ENCODE measurements around the gene MAPRE3. TPM values are rescaled to one million over a fixed set of nuclear protein-coding genes. Genes with fewer than 3 reads are reported as not detected.

The MAPRE3 gene
- total RNA-seq, 1 experiment from 2014 or later = 10.3 TPM

DNA sequence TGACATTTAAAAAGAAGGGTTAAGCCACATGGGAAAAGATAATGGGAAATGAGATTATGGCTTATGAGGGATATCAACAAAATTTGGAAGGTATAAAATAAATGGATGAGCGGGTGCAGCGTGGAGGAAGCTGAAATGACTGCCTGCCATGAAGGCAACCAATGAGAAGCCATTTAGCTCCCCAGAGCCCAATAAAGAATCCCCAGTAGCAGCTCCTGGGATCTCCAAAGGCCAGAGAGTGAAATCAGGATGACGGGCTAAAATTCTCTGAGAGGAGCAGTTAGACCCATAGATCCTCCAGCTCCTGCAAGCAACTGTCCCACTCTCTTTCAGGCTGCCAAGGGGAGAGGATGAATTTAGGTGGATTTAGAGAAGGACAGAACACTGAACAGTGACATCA is 12.9 kb upstream of the MAPRE3 start:
- H3K27ac Mint-ChIP-seq = no peak overlapping the region
- no peaks in the 10 kb centered on the region for H3K4me1 Mint-ChIP-seq
- no peaks in the 10 kb centered on the region for H3K36me3 Mint-ChIP-seq
- DNase-seq (ENCODE audit: low spot score) = no peak
- ChIA-PET POLR2A (no interaction called here), CTCF (interaction anchor here (0.6 to 16.3 kb wide), 7 partner anchors 15 to 321 kb away, joined by 3 to 596 read pairs (median 16); no protein-coding TSS in a partner anchor)
- H3K27me3 Mint-ChIP-seq (ENCODE audit: low read depth) = peaks cover 7% of the 10 kb centered on the region; the same call in 1 of the 2 replicates
- no peak for ATAC-seq
- H3K9me3 Mint-ChIP-seq = no peaks in the 10 kb centered on the region
- no peak overlapping the region for H3K4me3 Mint-ChIP-seq
- TF ChIP-seq SMAD4 (CRISPR knock-in tag; IDR thresholded peaks at IDR 0.05) = no peak
- no peak for TF ChIP-seq EMX1 (CRISPR knock-in tag; IDR thresholded peaks at IDR 0.05)
- TF ChIP-seq JAZF1 (CRISPR knock-in tag; IDR thresholded peaks at IDR 0.05) = no peak
- no peak for TF ChIP-seq NFATC4 (CRISPR knock-in tag; IDR thresholded peaks at IDR 0.05)

DNA sequence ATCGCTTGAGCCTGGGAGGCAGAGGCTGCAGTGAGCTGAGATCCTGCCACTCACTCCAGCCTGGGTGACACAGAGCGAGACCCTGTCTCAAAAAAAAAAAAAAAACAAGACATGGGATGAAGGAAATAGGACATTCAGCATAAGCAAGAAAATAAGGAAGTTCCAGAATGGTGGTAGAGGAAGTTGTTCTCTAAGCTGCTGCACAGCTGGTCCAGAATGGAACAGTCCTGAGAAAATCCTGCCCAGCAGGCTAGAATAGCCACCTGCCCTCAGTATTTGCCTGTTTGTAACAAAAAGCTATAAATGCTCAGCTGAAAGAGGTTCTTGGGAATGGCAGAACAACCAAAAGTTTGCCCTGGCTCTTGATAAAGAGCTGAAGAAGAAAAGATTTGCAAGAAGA is 11.1 kb upstream of the MAPRE3 start:
- H3K27ac Mint-ChIP-seq = no peak overlapping the region
- H3K4me3 Mint-ChIP-seq = no peak overlapping the region
- H3K36me3 Mint-ChIP-seq = no peaks in the 10 kb centered on the region
- no peaks in the 10 kb centered on the region for H3K4me1 Mint-ChIP-seq
- no peaks in the 10 kb centered on the region for H3K9me3 Mint-ChIP-seq
- CTCF ChIA-PET = interaction anchor here (1.0 to 16.3 kb wide), 5 partner anchors 17 to 111 kb away, joined by 3 to 596 read pairs (median 89); partner anchors contain the start of gene DPYSL5
- POLR2A ChIA-PET = no interaction called here
- TF ChIP-seq, protein P1, sequence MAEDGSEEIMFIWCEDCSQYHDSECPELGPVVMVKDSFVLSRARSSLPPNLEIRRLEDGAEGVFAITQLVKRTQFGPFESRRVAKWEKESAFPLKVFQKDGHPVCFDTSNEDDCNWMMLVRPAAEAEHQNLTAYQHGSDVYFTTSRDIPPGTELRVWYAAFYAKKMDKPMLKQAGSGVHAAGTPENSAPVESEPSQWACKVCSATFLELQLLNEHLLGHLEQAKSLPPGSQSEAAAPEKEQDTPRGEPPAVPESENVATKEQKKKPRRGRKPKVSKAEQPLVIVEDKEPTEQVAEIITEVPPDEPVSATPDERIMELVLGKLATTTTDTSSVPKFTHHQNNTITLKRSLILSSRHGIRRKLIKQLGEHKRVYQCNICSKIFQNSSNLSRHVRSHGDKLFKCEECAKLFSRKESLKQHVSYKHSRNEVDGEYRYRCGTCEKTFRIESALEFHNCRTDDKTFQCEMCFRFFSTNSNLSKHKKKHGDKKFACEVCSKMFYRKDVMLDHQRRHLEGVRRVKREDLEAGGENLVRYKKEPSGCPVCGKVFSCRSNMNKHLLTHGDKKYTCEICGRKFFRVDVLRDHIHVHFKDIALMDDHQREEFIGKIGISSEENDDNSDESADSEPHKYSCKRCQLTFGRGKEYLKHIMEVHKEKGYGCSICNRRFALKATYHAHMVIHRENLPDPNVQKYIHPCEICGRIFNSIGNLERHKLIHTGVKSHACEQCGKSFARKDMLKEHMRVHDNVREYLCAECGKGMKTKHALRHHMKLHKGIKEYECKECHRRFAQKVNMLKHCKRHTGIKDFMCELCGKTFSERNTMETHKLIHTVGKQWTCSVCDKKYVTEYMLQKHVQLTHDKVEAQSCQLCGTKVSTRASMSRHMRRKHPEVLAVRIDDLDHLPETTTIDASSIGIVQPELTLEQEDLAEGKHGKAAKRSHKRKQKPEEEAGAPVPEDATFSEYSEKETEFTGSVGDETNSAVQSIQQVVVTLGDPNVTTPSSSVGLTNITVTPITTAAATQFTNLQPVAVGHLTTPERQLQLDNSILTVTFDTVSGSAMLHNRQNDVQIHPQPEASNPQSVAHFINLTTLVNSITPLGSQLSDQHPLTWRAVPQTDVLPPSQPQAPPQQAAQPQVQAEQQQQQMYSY (CRISPR knock-in tag; IDR thresholded peaks at IDR 0.05) = no peak
- TF ChIP-seq E2F5 (CRISPR knock-in tag; IDR thresholded peaks at IDR 0.05) (no peak), ZNF423 (CRISPR knock-in tag; IDR thresholded peaks at IDR 0.05) (no peak), TEAD1 (CRISPR knock-in tag; IDR thresholded peaks at IDR 0.05) (no peak), ZNF416 (CRISPR knock-in tag; IDR thresholded peaks at IDR 0.05) (no peak), NFE2L1 (CRISPR knock-in tag; IDR thresholded peaks at IDR 0.05) (no peak), RELA (CRISPR knock-in tag; IDR thresholded peaks at IDR 0.05; ENCODE audit: borderline replicate concordance) (no peak), IRF1 (CRISPR knock-in tag; IDR thresholded peaks at IDR 0.05) (no peak), SMAD3 (CRISPR knock-in tag; IDR thresholded peaks at IDR 0.05; ENCODE audit: borderline replicate concordance) (no peak), GABPB1 (CRISPR knock-in tag; IDR thresholded peaks at IDR 0.05) (no peak), PRRX2 (CRISPR knock-in tag; IDR thresholded peaks at IDR 0.05) (no peak)
- TF ChIP-seq, protein P2, sequence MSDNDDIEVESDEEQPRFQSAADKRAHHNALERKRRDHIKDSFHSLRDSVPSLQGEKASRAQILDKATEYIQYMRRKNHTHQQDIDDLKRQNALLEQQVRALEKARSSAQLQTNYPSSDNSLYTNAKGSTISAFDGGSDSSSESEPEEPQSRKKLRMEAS (CRISPR knock-in tag; IDR thresholded peaks at IDR 0.05) = no peak
- TF ChIP-seq, protein P3, sequence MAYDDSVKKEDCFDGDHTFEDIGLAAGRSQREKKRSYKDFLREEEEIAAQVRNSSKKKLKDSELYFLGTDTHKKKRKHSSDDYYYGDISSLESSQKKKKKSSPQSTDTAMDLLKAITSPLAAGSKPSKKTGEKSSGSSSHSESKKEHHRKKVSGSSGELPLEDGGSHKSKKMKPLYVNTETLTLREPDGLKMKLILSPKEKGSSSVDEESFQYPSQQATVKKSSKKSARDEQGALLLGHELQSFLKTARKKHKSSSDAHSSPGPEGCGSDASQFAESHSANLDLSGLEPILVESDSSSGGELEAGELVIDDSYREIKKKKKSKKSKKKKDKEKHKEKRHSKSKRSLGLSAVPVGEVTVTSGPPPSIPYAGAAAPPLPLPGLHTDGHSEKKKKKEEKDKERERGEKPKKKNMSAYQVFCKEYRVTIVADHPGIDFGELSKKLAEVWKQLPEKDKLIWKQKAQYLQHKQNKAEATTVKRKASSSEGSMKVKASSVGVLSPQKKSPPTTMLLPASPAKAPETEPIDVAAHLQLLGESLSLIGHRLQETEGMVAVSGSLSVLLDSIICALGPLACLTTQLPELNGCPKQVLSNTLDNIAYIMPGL (CRISPR knock-in tag; IDR thresholded peaks at IDR 0.05) = no peak
- TF ChIP-seq, protein P4, sequence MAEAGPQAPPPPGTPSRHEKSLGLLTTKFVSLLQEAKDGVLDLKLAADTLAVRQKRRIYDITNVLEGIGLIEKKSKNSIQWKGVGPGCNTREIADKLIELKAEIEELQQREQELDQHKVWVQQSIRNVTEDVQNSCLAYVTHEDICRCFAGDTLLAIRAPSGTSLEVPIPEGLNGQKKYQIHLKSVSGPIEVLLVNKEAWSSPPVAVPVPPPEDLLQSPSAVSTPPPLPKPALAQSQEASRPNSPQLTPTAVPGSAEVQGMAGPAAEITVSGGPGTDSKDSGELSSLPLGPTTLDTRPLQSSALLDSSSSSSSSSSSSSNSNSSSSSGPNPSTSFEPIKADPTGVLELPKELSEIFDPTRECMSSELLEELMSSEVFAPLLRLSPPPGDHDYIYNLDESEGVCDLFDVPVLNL (CRISPR knock-in tag; IDR thresholded peaks at IDR 0.05; ENCODE audit: borderline replicate concordance, low read depth) = no peak
- TF ChIP-seq, protein P5, sequence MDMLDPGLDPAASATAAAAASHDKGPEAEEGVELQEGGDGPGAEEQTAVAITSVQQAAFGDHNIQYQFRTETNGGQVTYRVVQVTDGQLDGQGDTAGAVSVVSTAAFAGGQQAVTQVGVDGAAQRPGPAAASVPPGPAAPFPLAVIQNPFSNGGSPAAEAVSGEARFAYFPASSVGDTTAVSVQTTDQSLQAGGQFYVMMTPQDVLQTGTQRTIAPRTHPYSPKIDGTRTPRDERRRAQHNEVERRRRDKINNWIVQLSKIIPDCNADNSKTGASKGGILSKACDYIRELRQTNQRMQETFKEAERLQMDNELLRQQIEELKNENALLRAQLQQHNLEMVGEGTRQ (CRISPR knock-in tag; IDR thresholded peaks at IDR 0.05) = no peak
- DNase-seq (ENCODE audit: low spot score) (no peak), ATAC-seq (no peak)
- H3K27me3 Mint-ChIP-seq (ENCODE audit: low read depth) = peaks cover 7% of the 10 kb centered on the region; the same call in 1 of the 2 replicates

Measured in WTC11 (cell line).